GM19455 (cell line): Measurements from ENCODE around the gene LSAMP.

Experiments
- ATAC-seq: cut with Tn5 transposase; IDR thresholded peaks from one replicate; pipeline ENCODE4 v1.9.1; 2021; ENCODE audit not compliant: unreplicated experiment

The LSAMP gene

DNA sequence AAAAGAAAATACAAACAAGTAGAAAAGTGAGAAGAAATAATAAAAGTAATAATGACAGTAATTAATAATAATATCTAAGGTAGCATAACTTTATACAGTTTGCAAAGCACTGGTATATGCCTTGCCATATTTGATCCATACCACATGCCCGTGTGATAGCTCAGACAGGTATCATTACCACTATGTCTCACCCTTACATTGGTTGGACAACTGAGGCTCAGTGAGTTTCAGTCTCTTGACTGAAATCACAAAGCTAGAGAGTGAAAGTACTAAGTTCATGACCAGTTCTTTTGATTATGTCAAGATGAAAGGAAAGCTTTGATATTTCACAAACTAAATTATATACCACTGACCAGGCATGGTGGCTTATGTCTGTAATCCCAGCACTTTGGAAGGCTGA lies 413.1 kb downstream of the LSAMP start:
- no peak for ATAC-seq

DNA sequence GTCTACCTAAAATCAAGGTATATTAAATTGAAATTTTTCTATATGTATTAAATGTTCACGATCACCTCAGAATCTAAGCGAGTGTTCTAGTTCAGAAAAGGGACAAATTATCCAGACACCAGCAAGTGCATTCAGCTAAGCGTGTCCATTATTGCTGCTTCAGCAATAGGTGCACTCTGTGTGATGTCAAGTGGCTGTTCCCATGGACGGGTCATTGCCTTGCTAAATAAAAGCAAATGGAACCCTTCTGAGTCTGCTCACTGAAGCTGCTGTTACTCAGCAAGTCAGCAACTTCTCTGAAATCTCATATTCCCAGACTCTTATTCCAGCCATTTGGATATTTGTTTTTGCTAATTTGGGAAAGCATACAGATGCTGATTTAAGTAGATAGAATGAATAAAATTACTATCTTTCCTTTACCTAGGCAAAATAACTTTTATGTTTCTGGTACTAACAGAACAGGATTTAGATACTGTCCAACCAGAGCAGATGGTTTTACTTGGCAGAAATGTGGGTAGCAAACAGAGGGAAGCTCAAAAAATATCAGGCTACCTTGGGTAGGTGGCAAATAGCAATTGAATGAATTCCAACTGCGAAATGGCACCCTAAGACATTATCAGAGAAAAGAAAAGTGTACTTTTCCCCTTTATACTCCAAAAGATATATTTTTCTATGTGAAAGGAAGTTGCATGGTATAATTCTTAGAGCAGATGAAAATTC lies 415.0 kb downstream of the LSAMP start:
- no peak for ATAC-seq

DNA sequence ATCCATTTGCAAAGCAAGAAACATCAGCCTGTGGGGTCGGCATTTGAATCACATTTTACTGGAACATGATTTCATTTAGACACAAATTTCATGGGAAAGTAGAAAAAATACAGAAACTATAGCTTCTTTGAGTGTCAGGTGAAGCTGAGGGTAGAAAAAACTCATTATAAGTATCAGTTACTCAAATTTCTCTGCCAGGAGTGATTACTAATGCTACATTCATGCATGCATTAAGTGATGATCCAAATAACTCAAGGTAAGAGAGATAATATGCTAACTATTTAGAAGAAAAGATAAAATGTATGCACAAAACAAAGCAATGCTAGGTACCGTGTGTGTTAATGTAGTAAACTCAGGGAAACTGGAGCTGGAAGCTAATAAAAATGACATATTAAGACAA lies 416.0 kb downstream of the LSAMP start:
- no peak for ATAC-seq

DNA sequence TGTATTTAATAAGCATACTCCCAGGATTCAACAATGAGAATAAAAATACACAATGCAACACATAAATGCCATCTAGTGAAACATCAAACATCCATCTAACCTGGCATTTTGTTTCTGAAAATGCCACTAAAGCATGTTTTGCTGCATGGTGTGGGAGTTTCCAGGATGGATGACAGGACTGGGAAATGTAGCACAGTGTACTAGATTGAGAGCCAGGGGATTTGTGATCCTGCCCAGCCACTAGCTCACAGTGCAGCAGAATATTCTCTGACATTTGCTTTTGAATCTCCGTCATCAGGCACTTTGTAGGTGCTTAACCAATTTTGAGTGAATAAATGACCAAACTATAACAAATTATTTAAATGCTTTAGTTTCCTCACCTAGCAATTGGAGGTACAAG lies 417.1 kb downstream of the LSAMP start:
- no peak for ATAC-seq

DNA sequence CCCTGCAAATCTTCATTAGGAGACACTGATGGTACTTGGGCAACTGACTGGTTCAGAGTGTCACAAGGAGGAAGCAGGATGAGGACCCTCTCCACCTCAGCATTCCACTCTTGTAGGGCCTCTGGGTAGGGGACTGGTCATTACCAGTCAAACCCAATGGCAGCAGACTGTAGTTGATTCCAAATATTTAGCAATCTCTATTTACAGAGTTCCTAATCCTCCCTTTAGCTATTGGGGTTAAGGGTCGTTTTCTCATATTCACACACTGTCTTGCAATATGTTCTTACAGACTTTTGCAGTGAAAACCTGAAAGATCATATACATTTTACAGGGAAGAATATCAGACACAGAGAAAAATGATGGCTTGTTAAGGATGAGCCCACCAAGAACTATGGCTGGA lies 424.3 kb downstream of the LSAMP start:
- ATAC-seq: no peak

- ATAC-seq: no peak
These were observed 424.8 kb downstream of the LSAMP start for GRCh38 chr3:116020495-116020894.

DNA sequence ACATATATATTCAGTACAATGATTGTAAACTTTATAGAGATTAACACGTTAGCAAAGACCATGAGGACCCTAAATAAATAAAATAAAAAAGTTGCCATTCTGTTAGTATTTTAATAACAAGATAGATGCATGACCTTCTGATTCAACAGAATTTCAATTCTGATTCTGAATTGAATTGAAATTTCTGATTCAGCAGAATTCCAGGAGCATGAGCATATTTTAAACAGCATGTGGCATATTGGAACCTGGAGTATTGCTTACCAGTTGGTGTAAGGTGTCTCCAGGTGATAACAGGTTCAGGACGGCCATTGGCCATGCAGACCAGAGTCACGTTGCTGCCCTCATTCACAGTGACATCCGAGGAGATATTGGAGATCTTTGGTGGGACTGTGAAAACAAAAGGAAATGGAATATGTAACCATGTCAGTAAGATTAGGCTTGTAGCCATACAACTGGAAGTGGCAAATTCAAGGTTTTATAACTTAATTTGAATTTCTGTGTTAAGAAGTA lies 426.0 kb downstream of the LSAMP start:
- ATAC-seq: no peak

DNA sequence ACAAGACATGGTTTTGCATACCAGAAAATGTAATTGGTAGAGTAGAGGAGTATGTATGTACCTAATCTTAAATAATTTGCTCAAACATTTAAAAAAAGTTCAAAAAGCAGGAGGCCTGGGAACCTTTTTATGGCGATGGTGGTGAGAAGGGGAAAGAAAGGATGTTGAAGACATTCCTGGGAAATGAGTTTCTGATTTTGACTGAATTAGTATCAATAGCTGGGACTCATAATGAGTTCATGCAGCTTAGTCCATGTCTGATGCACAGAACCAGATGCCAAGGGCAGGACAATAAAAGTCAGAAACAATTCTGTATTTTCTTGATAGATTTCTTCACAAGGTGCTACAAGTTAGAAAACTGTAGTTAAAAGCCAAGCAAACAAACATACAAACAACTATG lies 426.6 kb downstream of the LSAMP start:
- ATAC-seq: no peak

DNA sequence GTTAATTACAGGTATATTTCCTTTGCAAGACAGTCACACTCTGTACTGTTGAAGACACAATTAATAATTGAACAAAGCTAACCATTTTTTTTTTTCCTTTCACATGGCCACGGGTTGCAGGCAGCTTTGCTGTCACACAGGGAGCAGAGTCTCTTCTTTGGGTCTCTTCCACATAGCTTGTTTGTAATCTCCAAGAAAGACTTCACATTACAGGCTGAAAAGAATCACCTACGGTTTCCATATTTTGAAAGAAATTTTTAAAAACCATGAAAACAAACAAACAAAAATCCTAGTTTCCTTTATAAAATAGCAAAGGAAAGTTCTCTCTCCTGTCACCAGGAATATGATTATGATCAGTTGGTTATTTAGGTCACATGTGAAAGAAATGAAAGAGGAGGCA lies 429.4 kb downstream of the LSAMP start:
- ATAC-seq: no peak

GRCh38 chr3:116007000-116007399 lies 438.3 kb downstream of the LSAMP start:
- no peak for ATAC-seq

GRCh38 chr3:116005404-116005803 lies 439.9 kb downstream of the LSAMP start:
- no peak for ATAC-seq

- no peak for ATAC-seq
These were observed 443.1 kb downstream of the LSAMP start for GRCh38 chr3:116002235-116002634.

DNA sequence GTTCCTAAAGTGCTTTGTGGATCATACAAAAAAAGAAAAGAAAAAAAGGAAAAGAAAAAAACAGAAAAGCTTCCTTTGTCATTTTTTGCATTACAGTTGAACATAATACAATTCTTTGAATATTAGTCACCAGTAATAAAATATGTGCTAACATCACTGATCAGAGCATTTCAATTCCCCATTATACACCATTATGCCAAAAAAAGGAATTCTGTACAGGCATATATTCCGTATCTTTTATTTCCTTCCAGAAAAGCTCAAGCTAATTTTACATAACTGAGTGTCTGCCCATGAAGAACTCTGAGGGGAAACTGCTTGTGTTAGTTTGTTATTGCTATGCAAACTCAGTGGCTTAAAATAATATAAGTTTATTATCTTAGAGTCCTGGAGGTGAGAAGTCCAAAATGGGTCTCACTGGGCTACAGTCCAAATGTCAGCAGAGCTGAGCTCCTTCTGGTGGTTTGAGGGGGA lies 444.1 kb downstream of the LSAMP start:
- ATAC-seq: no peak

GRCh38 chr3:116000311-116000710 lies 445.0 kb downstream of the LSAMP start:
- peak; percentile 62 for ATAC-seq

GRCh38 chr3:115999613-116000012 lies 445.7 kb downstream of the LSAMP start:
- no peak for ATAC-seq

- no peak for ATAC-seq
These were observed 446.2 kb downstream of the LSAMP start for GRCh38 chr3:115999001-115999585.

GRCh38 chr3:115996420-115997108 lies 448.7 kb downstream of the LSAMP start:
- ATAC-seq: no peak

- no peak for ATAC-seq
These were observed 454.6 kb downstream of the LSAMP start for GRCh38 chr3:115990669-115991068.

- no peak for ATAC-seq
These were observed 455.4 kb downstream of the LSAMP start for GRCh38 chr3:115989684-115990421.

GRCh38 chr3:115986555-115987207 lies 458.6 kb downstream of the LSAMP start:
- no peak for ATAC-seq

DNA sequence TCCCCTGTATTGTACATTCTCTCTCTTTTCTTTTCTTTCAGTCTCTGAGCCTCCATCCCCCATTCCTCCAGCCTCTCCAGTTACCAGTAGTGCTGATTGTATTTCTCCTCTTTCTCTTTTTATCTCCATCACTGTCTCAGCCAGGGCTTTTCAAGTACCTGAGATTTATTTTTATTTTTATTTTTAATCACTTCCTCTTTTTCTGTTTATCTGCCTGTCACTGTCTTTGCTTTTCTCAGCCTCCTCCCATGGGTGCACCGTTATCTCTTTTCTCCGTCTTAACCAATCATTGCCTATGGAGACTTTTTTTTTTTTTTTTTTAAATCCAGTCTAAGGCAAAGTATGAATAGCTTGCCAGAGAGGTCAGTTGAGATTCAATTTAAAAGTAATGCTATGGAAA lies 462.7 kb downstream of the LSAMP start:
- no peak for ATAC-seq
